HUES64 (cell line): ENCODE data around the gene MYO5C.

Experiments
- H3K27ac ChIP-seq: 2 replicates; pipeline ENCODE4 v1.7.0; 2013; ENCODE audit warnings: low read depth, low read length, inconsistent platforms
- H3K27me3 ChIP-seq: 2 replicates; pipeline ENCODE4 v1.6.1; 2013; ENCODE audit warnings: mild to moderate bottlenecking, low read length; ENCODE audit not compliant: insufficient read depth
- H3K36me3 ChIP-seq: 2 replicates; pipeline ENCODE4 v1.6.1; 2013; ENCODE audit warnings: mild to moderate bottlenecking, low read length; ENCODE audit not compliant: insufficient read depth
- H3K4me1 ChIP-seq: 2 replicates; pipeline ENCODE4 v1.6.1; 2013; ENCODE audit warnings: mild to moderate bottlenecking, low read length, moderate library complexity; ENCODE audit not compliant: insufficient read depth
- H3K4me3 ChIP-seq: 2 replicates; pipeline ENCODE4 v1.5.1; 2013; ENCODE audit warnings: mild to moderate bottlenecking, low read length, moderate library complexity
- H3K9ac ChIP-seq: 2 replicates; pipeline ENCODE4 v1.6.1; 2013; ENCODE audit warnings: mild to moderate bottlenecking, low read depth, low read length
- H3K9me3 ChIP-seq: 2 replicates; pipeline ENCODE4 v1.6.1; 2013; ENCODE audit warnings: low read depth, low read length; ENCODE audit not compliant: insufficient read depth
- WGBS: fragments of 150-250, 120-280 bp; methylation state at CpG from one replicate; pipeline ENCODE4 v1.1.7; 2013; ENCODE audit warnings: missing lambda C conversion rate; 5-methylcytosine and 5-hydroxymethylcytosine counted together

Gene MYO5C

DNA sequence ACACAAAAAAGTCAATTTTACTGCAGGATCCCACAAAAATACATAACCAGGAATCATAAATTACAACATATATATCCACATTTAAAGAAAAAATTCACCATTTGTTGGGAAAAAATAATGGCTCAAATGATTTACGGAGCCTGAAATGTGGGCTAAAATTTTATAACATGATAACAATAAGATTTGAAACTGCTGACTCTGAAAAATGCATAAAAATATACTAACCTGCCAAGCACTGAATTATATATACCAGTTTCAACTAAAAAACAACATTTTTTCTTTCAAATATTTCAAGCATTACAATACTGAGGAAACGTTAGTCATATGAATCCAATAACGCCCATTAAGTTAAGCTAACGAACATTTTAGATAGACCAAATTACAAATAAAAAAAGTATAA, 12.2 kb upstream of the MYO5C start:
- 100% methylated on average over 2 of the region's 4 CpGs for whole genome bisulfite sequencing
- H3K27me3 ChIP-seq: no peaks in the 10 kb centered on the region
- H3K4me3 ChIP-seq: no peak overlapping the region
- no peak overlapping the region for H3K9ac ChIP-seq
- no peak overlapping the region for H3K27ac ChIP-seq
- no peaks in the 10 kb centered on the region for H3K4me1 ChIP-seq
- no peaks in the 10 kb centered on the region for H3K9me3 ChIP-seq
- peaks cover 2% of the 10 kb centered on the region; the same call in 1 of the 2 replicates for H3K36me3 ChIP-seq

DNA sequence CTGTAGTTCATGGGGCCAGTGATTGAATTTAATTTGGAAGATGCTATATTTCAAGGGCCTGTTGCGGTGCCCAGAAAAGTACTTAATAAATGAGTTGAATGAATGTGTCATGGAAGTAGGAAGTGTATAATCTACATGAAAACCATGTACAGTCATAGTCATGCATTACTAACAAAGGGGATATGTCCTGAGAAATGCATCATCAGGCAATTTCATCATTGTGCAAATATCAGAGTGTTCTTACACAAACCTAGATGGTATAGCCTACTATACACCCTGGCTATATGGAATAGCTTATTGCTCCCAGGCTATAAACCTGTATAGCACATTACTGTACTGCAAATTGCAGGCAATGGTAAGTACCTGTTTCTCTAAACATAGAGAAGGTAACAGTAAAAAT, 10.7 kb upstream of the MYO5C start:
- H3K4me1 ChIP-seq: no peaks in the 10 kb centered on the region
- 100% methylated on average over 1 of the region's 1 CpG for WGBS
- H3K27me3 ChIP-seq: no peaks in the 10 kb centered on the region
- H3K9ac ChIP-seq: no peak overlapping the region
- H3K9me3 ChIP-seq: no peaks in the 10 kb centered on the region
- no peak overlapping the region for H3K4me3 ChIP-seq
- H3K36me3 ChIP-seq: no peaks in the 10 kb centered on the region
- H3K27ac ChIP-seq: no peak overlapping the region

DNA sequence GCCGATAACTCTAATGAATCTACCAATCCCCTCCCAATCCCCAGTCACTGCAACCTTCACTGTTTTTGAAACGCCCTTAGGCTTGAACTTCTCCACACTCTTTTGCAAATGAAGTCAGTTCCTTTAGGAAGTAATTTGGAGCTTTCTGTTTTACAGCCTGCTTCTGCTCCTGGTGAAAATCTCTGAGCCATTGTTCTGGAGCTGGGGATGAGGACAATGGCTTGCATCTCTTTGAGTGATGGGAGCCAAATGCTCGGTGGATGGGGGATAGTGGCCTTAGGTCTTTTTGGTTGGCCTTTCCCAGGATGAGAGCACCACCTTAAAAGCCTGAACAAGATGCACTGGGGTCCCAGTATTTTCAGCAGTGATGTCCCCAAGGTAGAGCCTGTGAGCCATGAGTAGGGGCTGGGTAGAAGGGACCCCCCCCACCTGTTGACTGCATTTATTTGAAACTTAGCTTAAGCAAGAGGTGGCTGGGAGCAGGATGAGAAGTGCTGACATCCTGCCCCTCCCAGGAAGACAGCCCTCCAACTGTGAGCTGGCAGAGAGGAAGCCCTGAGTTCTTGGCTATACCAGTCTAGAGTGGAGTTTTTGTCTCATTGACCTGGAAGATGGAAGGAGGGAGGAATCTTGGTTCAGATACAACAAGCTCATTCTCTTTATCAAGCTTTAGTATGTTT, 7.6 kb upstream of the MYO5C start:
- no peak overlapping the region for H3K4me3 ChIP-seq
- H3K9ac ChIP-seq: no peak overlapping the region
- H3K36me3 ChIP-seq: no peaks in the 10 kb centered on the region
- H3K9me3 ChIP-seq: no peaks in the 10 kb centered on the region
- no peak overlapping the region for H3K27ac ChIP-seq
- H3K4me1 ChIP-seq: no peaks in the 10 kb centered on the region
- no peaks in the 10 kb centered on the region for H3K27me3 ChIP-seq
- 77% methylated on average over 3 of the region's 3 CpGs for whole genome bisulfite sequencing

- no peaks in the 10 kb centered on the region for H3K9me3 ChIP-seq
- no peak overlapping the region for H3K9ac ChIP-seq
- no peak overlapping the region for H3K4me3 ChIP-seq
- H3K36me3 ChIP-seq: no peaks in the 10 kb centered on the region
- no peaks in the 10 kb centered on the region for H3K27me3 ChIP-seq
- H3K27ac ChIP-seq: no peak overlapping the region
- 96% methylated on average over 2 of the region's 2 CpGs for WGBS
- no peaks in the 10 kb centered on the region for H3K4me1 ChIP-seq
Observed at GRCh38 chr15:52301265-52301847, 5.8 kb upstream of the MYO5C start.

DNA sequence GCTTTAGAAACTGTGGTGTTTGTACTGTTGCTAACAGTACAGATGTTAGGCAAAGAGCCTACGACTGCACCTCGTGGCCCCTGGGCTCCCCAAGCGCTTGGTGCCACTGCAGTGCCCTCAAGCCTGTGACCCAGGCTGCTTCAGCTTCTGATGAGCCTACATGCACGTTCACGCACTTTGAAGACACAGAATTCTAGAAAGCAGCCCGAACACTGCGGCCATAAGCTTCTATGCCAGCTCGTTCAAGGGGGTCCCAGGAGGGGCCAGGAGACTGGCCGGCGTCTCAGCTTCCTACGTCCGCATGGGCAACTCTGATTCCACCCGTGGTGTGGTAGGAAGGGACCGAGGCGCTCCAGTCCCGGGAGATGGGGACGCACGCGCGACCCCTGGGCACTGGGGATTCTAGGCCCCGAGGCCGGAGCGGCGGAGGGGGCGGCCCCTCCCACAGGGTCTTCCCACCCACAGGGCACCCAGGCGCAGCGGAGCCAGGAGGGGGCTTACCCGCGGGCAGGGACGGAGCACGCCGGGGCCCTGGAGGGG, 653 bp downstream of the MYO5C start:
- peak overlapping the region; percentile 77 for H3K4me3 ChIP-seq
- H3K27me3 ChIP-seq: no peaks in the 10 kb centered on the region
- peaks cover 11% of the 10 kb centered on the region for H3K36me3 ChIP-seq
- H3K4me1 ChIP-seq: peaks cover 12% of the 10 kb centered on the region; the same call in 1 of the 2 replicates
- no peaks in the 10 kb centered on the region for H3K9me3 ChIP-seq
- no peak overlapping the region for H3K27ac ChIP-seq
- peak overlapping the region; percentile 85 for H3K9ac ChIP-seq
- WGBS: 11% methylated on average over 32 of the region's 32 CpGs

GRCh38 chr15:52292780-52293392, 2.7 kb downstream of the MYO5C start:
- Histone ChIP-seq H3K27ac (no peak overlapping the region), H3K9ac (no peak overlapping the region), H3K36me3 (peaks cover 11% of the 10 kb centered on the region), H3K4me1 (peaks cover 24% of the 10 kb centered on the region; the same call in 1 of the 2 replicates), H3K27me3 (no peaks in the 10 kb centered on the region), H3K9me3 (no peaks in the 10 kb centered on the region), H3K4me3 (no peak overlapping the region)
- WGBS: 89% methylated on average over 7 of the region's 7 CpGs

GRCh38 chr15:52291204-52291603, 4.4 kb downstream of the MYO5C start:
- Histone ChIP-seq H3K9ac (no peak overlapping the region), H3K27ac (no peak overlapping the region), H3K36me3 (peaks cover 11% of the 10 kb centered on the region), H3K4me1 (peaks cover 23% of the 10 kb centered on the region; the same call in 1 of the 2 replicates), H3K27me3 (no peaks in the 10 kb centered on the region), H3K4me3 (no peak overlapping the region), H3K9me3 (no peaks in the 10 kb centered on the region)
- WGBS: 91% methylated on average over 4 of the region's 4 CpGs

GRCh38 chr15:52290800-52291199, 4.8 kb downstream of the MYO5C start:
- 91% methylated on average over 2 of the region's 3 CpGs for WGBS
- H3K4me1 ChIP-seq: peaks cover 19% of the 10 kb centered on the region; the same call in 1 of the 2 replicates

DNA sequence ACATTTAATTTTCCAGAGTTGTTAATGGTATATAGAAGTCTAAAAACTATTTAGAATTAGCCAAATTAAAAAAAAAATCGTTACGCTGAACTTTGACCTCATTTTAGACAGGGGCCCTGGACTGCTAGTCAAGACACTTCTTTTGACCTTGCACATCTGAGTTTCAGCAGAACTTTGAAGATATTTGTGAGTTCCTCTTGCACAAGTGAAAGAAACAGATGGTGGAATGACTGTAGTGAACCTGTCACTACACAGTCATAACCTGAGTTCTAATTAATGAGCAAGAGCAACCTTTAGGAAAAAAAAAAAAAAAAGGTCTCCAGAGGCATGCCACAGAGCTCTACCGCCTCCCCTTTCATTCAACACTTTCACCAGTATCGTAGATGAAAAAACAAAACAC, 5.3 kb downstream of the MYO5C start:
- Histone ChIP-seq H3K27ac (no peak overlapping the region), H3K36me3 (peaks cover 11% of the 10 kb centered on the region), H3K27me3 (no peaks in the 10 kb centered on the region), H3K9me3 (no peaks in the 10 kb centered on the region), H3K9ac (no peak overlapping the region), H3K4me1 (peaks cover 19% of the 10 kb centered on the region; the same call in 1 of the 2 replicates), H3K4me3 (no peak overlapping the region)
- 52% methylated on average over 2 of the region's 4 CpGs for WGBS

More at GRCh38 chr15:52290800-52291199, 4.8 kb downstream of the MYO5C start:
- Histone ChIP-seq H3K9ac (no peak overlapping the region), H3K4me3 (no peak overlapping the region), H3K27ac (no peak overlapping the region), H3K27me3 (no peaks in the 10 kb centered on the region), H3K36me3 (peaks cover 11% of the 10 kb centered on the region), H3K9me3 (no peaks in the 10 kb centered on the region)

DNA sequence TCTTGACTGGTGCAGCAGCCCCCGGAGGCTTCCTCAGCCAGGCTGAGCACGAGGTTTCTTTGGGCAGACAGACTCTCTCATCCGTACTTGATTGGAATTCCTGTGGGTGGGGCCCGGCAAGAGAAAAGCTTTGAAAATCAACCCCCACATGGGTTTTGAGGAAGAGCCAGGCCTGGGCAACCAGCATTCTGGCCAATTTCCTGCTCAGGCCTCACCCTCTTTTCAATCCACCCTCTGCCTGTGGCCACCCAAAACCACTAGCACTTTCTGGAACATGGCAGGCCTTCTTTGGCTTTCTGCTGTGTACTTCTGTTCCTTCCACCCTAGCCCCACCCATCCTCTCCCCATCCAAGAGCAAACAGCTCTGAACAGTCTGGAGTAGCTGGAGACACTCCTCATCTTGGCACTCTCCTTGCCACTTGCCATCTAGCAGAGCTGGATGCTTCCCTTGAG, 5.9 kb downstream of the MYO5C start:
- Histone ChIP-seq H3K27me3 (no peaks in the 10 kb centered on the region), H3K9ac (no peak overlapping the region), H3K36me3 (peaks cover 11% of the 10 kb centered on the region), H3K4me3 (no peak overlapping the region), H3K27ac (no peak overlapping the region), H3K9me3 (0 out of 2 replicates have a peak, but pooled peaks cover 2% of the 10 kb centered on the region), H3K4me1 (peaks cover 17% of the 10 kb centered on the region; the same call in 1 of the 2 replicates)
- 57% methylated on average over 4 of the region's 4 CpGs for WGBS

DNA sequence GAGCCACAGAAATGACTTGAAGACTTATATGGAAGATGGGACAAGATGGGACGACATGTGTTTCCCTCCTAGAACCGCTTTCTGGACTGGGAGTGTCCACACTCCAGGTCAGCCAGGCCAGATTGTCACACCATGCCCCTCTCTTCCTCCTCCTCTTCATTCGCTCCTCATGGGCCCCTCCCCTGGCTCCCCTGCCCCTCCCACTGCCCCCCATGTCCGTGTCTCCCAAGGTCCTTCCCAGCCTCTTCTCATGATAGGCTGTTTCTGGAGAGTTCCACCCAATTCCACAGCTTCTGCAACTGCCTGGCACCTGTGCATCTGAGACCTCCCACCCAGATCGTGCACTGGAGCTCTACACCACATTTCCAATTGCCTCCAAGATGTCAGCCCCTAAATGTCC, 6.6 kb downstream of the MYO5C start:
- WGBS: 91% methylated on average over 5 of the region's 5 CpGs

More for the DNA sequence above, 6.6 kb downstream of the MYO5C start:
- H3K9me3 ChIP-seq: 0 out of 2 replicates have a peak, but pooled peaks cover 4% of the 10 kb centered on the region
- no peak overlapping the region; the same call in 1 of the 2 replicates for H3K27ac ChIP-seq
- H3K4me1 ChIP-seq: peaks cover 15% of the 10 kb centered on the region; the same call in 1 of the 2 replicates
- no peak overlapping the region for H3K4me3 ChIP-seq
- H3K36me3 ChIP-seq: peaks cover 10% of the 10 kb centered on the region
- no peaks in the 10 kb centered on the region for H3K27me3 ChIP-seq
- H3K9ac ChIP-seq: no peak overlapping the region
